Esophagus (tissue), 2 donors: ENCODE results near the gene ABCC8. TPM values are rescaled to one million over a fixed set of nuclear protein-coding genes. Genes with fewer than 3 reads are reported as not detected.

Experiments
- H3K27ac ChIP-seq, 2 donors: one replicate each; pipeline ENCODE4 v1.5.1; 2013; ENCODE audit warnings: low read depth in 2 of 2, mild to moderate bottlenecking in 2 of 2, inconsistent platforms in 1 of 2, low read length in 1 of 2, moderate library complexity in 1 of 2
- H3K27me3 ChIP-seq, 2 donors: one replicate each; pipeline ENCODE4 v1.6.1; 2013; ENCODE audit warnings: low read length in 2 of 2, control low read depth in 1 of 2, mild to moderate bottlenecking in 1 of 2; ENCODE audit not compliant: insufficient read depth in 2 of 2, control insufficient read depth in 1 of 2
- H3K36me3 ChIP-seq, 2 donors: one replicate each; pipeline ENCODE4 v1.6.1; 2013; ENCODE audit warnings: low read length in 1 of 2; ENCODE audit not compliant: control insufficient read depth in 2 of 2, insufficient read depth in 2 of 2
- H3K4me1 ChIP-seq, 2 donors: one replicate each; pipeline ENCODE4 v1.6.1; 2013; ENCODE audit warnings: low read length in 1 of 2; ENCODE audit not compliant: control insufficient read depth in 2 of 2, insufficient read depth in 2 of 2
- H3K4me3 ChIP-seq, 2 donors: one replicate each; pipeline ENCODE4 v1.5.1; 2013; ENCODE audit warnings: low read length in 2 of 2, mild to moderate bottlenecking in 2 of 2, low read depth in 1 of 2, moderate library complexity in 1 of 2
- H3K9me3 ChIP-seq, 2 donors: one replicate each; pipeline ENCODE4 v1.6.1; 2013; ENCODE audit warnings: mild to moderate bottlenecking in 2 of 2, low read depth in 1 of 2, low read length in 1 of 2, moderate library complexity in 1 of 2; ENCODE audit not compliant: control insufficient read depth in 2 of 2, insufficient read depth in 1 of 2
- WGBS, 2 donors: extraction: QIAGEN DNeasy Blood & Tissue Kit; methylation state at CpG; one replicate each; pipeline ENCODE4 v1.1.7; 2013; 5-methylcytosine and 5-hydroxymethylcytosine counted together
- polyA plus RNA-seq, 2 donors: library from polyadenylated mRNA; stranded (reverse); fragments of 200-250 nt; gene quantifications; one replicate each; pipeline ENCODE4 v1.2.3, GENCODE V29; 2013
- donor health status: healthy with polysubstance abuse.
- donor health status: Bipolar disorder and iron deficiency.

ABCC8 gene
- polyA plus RNA-seq, 2 donors: 0.10 to 0.29 TPM

- Histone ChIP-seq H3K27ac (no peak overlapping the region), H3K4me1 (no peaks in the 10 kb centered on the region), H3K4me3 (no peak overlapping the region), H3K36me3 (no peaks in the 10 kb centered on the region), H3K9me3 (no peaks in the 10 kb centered on the region), H3K27me3 (no peaks in the 10 kb centered on the region)
- WGBS, 2 donors: 88 to 93% methylated on average over 17 to 20 of the region's 20 CpGs
Measured at GRCh38 chr11:17387811-17388210, 88.8 kb downstream of the ABCC8 start.

DNA sequence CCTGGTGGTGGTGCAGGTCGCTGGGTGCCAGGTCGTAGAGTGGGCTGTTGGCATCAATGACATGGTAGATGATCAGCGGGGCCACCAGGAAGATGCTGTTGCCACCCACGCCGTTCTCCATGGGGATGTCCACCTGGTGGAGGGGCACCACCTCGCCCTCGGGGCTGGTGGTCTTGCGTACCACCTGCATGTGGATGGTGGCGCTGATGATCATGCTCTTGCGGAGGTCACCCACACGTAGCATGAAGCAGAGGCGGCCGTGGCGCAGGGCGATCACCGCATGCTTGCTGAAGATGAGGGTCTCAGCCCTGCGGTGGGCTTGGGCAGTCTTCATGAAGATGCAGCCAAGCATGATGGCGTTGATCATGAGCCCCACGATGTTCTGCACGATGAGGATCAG, 89.4 kb downstream of the ABCC8 start:
- Histone ChIP-seq H3K4me1 (no peaks in the 10 kb centered on the region), H3K9me3 (no peaks in the 10 kb centered on the region), H3K27ac (no peak overlapping the region), H3K4me3 (no peak overlapping the region), H3K27me3 (no peaks in the 10 kb centered on the region), H3K36me3 (no peaks in the 10 kb centered on the region)
- 97 to 98% methylated on average over 20 of the region's 20 CpGs for WGBS, 2 donors

DNA sequence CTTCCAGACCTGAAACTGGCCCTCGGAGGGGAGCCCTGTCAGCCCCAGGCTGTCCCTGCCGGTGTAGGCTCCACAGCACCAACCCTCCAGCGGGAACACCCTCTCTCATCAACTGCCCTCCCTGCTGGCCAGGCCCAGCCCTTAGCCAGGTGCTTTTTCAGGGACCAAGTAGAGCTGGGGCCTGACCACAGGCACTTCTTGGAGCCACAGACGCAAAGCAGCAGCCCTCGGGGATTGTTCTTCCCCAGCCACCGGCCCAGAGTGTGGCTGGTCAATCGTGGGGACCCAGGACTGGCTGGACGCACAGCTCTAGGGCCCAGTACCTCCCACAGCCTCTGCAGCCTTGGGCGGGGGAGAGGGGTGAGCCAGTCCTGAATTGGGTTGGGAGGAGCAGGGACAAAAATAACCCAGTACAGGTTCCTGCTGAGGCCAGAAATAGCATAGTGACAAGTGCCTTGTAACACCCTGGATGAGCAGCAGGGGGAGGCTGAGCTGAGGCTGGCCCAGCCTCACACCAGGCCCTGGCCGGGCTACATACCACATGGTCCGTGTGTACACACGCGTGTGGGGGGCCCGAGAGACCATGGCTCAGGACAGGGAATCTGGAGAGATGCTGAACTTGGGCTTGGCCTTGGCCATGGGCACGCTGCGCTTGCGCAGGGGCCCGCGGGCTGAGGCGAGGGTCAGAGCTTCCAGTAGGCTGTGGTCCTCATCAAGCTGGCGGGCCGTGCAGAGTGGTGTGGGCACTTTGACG, 90.1 kb downstream of the ABCC8 start:
- WGBS, 2 donors: 68 to 78% methylated on average over 22 to 23 of the region's 23 CpGs
- H3K36me3 ChIP-seq: no peaks in the 10 kb centered on the region
- H3K4me3 ChIP-seq: no peak overlapping the region
- H3K27ac ChIP-seq: peak overlapping the region in 1 of 2 donors; percentile 13
- H3K4me1 ChIP-seq: peaks cover 0 to 2% of the 10 kb centered on the region in 2 donors
- no peaks in the 10 kb centered on the region for H3K9me3 ChIP-seq
- no peaks in the 10 kb centered on the region for H3K27me3 ChIP-seq

DNA sequence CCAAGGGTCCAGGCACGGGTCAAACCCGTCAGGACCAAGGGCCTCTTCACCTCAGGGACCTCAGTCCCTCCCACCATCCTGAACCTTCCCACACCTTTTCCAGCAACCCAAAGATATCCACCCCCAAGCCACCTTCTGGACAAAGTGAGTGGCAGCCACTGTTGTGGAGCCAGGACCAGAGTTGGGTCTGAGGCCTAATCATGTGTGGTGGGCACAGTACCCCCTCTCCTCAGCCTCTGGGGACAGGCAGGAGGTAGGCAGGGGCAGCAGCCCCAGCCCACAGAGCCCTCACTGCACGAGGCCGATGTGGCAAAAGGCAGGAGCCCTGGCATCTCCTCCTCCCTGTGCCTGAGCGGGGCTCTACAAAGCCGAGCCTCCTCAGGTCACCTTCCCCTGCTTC, 90.7 kb downstream of the ABCC8 start:
- Histone ChIP-seq H3K27ac (no peak overlapping the region), H3K27me3 (no peaks in the 10 kb centered on the region), H3K36me3 (no peaks in the 10 kb centered on the region), H3K4me1 (peaks cover 0 to 2% of the 10 kb centered on the region in 2 donors), H3K4me3 (no peak overlapping the region), H3K9me3 (no peaks in the 10 kb centered on the region)
- 73 to 79% methylated on average over 6 of the region's 6 CpGs for WGBS, 2 donors

GRCh38 chr11:17385492-17385891, 91.2 kb downstream of the ABCC8 start:
- 70 to 78% methylated on average over 5 of the region's 5 CpGs for WGBS, 2 donors
- Histone ChIP-seq H3K27me3 (no peaks in the 10 kb centered on the region), H3K9me3 (no peaks in the 10 kb centered on the region), H3K4me1 (peaks cover 0 to 2% of the 10 kb centered on the region in 2 donors), H3K27ac (no peak overlapping the region), H3K4me3 (no peak overlapping the region), H3K36me3 (no peaks in the 10 kb centered on the region)

GRCh38 chr11:17384002-17384511, 92.6 kb downstream of the ABCC8 start:
- no peak overlapping the region for H3K4me3 ChIP-seq
- no peaks in the 10 kb centered on the region for H3K9me3 ChIP-seq
- peaks cover 0 to 2% of the 10 kb centered on the region in 2 donors for H3K4me1 ChIP-seq
- no peak overlapping the region for H3K27ac ChIP-seq
- H3K27me3 ChIP-seq: no peaks in the 10 kb centered on the region
- H3K36me3 ChIP-seq: no peaks in the 10 kb centered on the region
- WGBS, 2 donors: 46 to 51% methylated on average over 6 of the region's 6 CpGs

DNA sequence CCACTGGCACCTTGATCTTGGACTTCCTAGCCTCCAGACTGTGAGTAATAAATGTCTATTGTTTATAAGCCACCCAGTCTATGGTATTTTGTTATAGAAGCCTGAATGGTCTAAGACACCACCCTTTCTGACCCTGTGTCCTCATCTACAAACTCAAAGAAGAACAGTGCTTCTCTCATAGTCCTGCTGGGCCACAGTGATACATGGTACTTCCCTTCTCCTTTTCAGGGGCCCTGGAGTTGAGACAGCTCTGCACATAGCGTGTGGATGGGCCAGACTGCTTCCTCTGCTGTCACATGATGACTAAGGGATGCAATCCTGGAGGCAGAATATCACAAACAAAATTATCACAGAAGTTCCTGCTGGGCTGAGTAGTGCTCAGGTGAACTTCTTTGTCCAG, 93.2 kb downstream of the ABCC8 start:
- no peaks in the 10 kb centered on the region for H3K9me3 ChIP-seq
- H3K4me3 ChIP-seq: no peak overlapping the region
- peaks cover 0 to 2% of the 10 kb centered on the region in 2 donors for H3K4me1 ChIP-seq
- no peak overlapping the region for H3K27ac ChIP-seq
- H3K36me3 ChIP-seq: no peaks in the 10 kb centered on the region
- no peaks in the 10 kb centered on the region for H3K27me3 ChIP-seq
- WGBS, 2 donors: 92 to 96% methylated on average over 1 of the region's 1 CpG

DNA sequence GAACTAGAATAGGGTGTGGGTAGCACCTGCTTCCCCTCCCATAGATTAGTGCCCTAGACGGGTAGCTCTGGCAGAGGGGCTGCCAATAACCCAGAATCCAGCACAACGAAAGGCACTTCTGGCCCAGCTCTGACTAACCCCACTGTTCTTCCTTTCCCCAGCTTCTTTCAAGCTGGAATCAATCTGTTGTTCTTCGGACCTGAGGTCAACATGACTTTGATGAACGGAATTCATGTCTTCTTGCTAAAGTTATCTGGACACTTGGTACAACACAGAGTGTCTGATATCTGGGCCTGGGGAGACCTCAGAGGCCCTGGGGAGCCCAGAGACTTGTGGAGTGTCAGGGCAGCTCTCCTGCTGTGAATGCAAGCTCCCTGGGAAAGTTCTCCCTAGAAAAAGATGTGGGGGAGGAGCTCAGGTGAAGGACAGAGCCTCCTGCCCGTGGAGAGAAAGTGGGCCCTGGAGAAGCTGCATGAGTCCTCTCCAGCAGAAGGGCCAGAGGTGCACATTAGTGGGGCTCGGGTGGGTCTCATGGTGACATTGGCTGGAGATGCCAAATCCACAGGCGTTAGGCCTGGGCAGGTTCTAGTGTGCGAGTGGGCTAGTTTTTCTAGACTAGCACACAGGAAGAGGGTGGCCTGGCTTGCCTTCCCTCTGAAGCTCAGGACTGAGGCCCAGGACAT, 94.5 kb downstream of the ABCC8 start:
- H3K36me3 ChIP-seq: no peaks in the 10 kb centered on the region
- H3K4me3 ChIP-seq: no peak overlapping the region
- H3K4me1 ChIP-seq: peaks cover 0 to 2% of the 10 kb centered on the region in 2 donors
- no peaks in the 10 kb centered on the region for H3K27me3 ChIP-seq
- H3K9me3 ChIP-seq: no peaks in the 10 kb centered on the region
- WGBS, 2 donors: 73 to 77% methylated on average over 8 of the region's 8 CpGs
- no peak overlapping the region for H3K27ac ChIP-seq

GRCh38 chr11:17381156-17381555, 95.5 kb downstream of the ABCC8 start:
- Histone ChIP-seq H3K4me1 (peaks cover 0 to 2% of the 10 kb centered on the region in 2 donors), H3K4me3 (no peak overlapping the region), H3K27me3 (no peaks in the 10 kb centered on the region), H3K36me3 (no peaks in the 10 kb centered on the region), H3K9me3 (no peaks in the 10 kb centered on the region), H3K27ac (no peak overlapping the region)
- WGBS, 2 donors: 72 to 77% methylated on average over 4 of the region's 4 CpGs
